IMR-90 (cell line): ENCODE data around the gene CYP8B1.

ENCODE experiments used
- CEBPB ChIP-seq: IDR thresholded peaks from 2 replicates; pipeline ENCODE4 v1.6.1; 2012; ENCODE audit warnings: low read depth, low read length, improper control_type of control experiment
- MAZ ChIP-seq: IDR thresholded peaks from 2 replicates; pipeline ENCODE4 v1.6.1; 2012; ENCODE audit warnings: low read depth, mild to moderate bottlenecking, low read length, improper control_type of control experiment, moderate library complexity, borderline replicate concordance
- POLR2A ChIP-seq: IDR thresholded peaks from 2 replicates; pipeline ENCODE4 v1.6.1; 2012; ENCODE audit warnings: mild to moderate bottlenecking, low read depth, low read length
- RAD21 ChIP-seq: IDR thresholded peaks from 2 replicates; pipeline ENCODE4 v1.6.1; 2012; ENCODE audit warnings: low read length, improper control_type of control experiment
- TF ChIP-seq, protein P1 (sequence below): conservative IDR thresholded peaks from 2 replicates; pipeline ENCODE4 v1.5.1; 2012; ENCODE audit warnings: mild to moderate bottlenecking, low read depth, low read length, improper control_type of control experiment

DNA sequence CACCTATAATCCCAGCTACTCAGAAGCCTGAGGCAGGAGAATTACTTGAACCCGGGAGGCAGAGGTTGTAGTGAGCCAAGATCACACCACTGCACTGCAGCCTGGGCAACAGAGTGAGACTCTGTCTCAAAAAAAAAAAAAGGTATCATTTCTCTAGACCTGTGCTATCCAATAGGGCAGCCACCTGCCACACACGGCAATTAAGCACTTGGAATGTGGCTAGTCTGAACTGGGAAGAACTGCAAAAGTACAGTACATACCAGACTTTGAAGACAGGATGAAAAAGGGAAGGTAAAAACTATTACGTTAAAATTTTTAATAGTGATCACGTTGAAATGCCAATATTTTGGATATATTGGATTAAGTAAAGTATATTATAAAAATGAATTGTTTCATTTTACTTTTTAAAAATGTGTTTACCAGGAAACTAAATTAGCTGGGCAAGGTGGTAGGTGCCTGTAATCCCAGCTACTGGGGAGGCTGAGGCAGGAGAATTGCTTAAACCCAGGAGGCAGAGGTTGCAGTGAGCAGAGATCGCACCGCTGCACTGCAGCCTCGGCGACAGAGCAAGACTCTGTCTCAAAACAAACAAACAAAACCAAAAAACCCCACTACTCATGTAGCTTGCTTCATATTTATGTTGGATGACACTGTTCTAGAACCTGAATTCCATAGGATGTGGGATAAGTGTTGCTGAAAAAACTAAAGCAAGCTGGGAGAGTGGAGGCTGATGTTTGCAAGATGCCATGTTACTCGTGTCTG lies 2.3 kb downstream of the CYP8B1 start:
- TF ChIP-seq POLR2A (no peak), CEBPB (no peak), RAD21 (no peak), MAZ (no peak)
- TF ChIP-seq, protein P1, sequence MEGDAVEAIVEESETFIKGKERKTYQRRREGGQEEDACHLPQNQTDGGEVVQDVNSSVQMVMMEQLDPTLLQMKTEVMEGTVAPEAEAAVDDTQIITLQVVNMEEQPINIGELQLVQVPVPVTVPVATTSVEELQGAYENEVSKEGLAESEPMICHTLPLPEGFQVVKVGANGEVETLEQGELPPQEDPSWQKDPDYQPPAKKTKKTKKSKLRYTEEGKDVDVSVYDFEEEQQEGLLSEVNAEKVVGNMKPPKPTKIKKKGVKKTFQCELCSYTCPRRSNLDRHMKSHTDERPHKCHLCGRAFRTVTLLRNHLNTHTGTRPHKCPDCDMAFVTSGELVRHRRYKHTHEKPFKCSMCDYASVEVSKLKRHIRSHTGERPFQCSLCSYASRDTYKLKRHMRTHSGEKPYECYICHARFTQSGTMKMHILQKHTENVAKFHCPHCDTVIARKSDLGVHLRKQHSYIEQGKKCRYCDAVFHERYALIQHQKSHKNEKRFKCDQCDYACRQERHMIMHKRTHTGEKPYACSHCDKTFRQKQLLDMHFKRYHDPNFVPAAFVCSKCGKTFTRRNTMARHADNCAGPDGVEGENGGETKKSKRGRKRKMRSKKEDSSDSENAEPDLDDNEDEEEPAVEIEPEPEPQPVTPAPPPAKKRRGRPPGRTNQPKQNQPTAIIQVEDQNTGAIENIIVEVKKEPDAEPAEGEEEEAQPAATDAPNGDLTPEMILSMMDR: no peak
